GM18505 (cell line): Measurements from ENCODE around the gene FXYD6.
A peak's percentile ranks its signal among the peaks of the same experiment; 100 is the strongest.
"Not testable (repeated sequence)": the region's sequence is repeated elsewhere in the genome, so short reads cannot be mapped to it uniquely, and the experiment has no call there.

Experiments
- ATAC-seq: cut with Tn5 transposase; IDR thresholded peaks from one replicate; pipeline ENCODE4 v1.9.1; 2021; ENCODE audit not compliant: unreplicated experiment
- POLR2A ChIP-seq: IDR thresholded peaks from 4 replicates; pipeline ENCODE4 v1.6.1; 2011; ENCODE audit warnings: borderline replicate concordance; ENCODE audit not compliant: insufficient read depth, insufficient read length; ENCODE audit errors: extremely low read depth

The FXYD6 gene

DNA sequence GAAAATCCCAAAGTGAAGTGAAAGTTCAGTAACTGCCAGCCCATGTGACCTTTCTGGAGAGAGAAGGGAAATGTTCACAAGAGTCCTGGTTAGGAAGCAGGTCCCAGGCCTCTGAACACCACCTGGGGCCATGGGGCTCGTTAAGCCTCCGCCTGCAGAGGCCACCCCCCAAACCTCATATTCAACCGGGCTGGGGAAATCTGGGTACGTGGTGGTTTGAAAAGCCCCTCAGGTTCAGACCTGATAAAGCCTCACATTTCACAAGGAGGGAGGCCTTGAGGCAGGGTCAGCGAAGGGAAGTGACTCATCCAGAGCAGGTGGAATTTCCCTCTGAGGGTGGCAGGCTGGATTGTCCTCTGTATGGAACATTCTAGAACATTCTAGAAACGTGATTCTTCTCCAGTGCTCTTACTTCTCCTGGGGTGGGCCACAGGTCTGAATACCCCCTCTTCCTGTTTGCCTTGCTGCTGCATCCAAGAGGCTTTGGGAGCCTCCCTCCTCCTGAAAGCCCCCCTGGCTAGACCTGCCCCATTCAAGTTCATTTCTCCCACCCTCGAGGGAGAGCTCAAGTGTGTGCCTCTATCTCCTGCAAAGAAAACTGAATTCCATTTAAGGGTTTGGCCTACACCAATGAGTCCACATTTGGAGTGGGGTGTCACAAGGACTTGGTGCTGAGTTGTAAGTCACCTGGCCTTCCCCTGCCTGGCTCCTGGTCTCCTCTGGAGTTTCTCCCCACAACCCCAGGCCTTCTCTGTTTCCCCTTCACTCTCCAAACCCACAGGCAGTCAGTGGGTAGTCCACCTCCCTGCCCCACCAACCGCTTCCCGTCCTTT, 58.2 kb downstream of the FXYD6 start:
- TF ChIP-seq POLR2A = no peak
- no peak for ATAC-seq

DNA sequence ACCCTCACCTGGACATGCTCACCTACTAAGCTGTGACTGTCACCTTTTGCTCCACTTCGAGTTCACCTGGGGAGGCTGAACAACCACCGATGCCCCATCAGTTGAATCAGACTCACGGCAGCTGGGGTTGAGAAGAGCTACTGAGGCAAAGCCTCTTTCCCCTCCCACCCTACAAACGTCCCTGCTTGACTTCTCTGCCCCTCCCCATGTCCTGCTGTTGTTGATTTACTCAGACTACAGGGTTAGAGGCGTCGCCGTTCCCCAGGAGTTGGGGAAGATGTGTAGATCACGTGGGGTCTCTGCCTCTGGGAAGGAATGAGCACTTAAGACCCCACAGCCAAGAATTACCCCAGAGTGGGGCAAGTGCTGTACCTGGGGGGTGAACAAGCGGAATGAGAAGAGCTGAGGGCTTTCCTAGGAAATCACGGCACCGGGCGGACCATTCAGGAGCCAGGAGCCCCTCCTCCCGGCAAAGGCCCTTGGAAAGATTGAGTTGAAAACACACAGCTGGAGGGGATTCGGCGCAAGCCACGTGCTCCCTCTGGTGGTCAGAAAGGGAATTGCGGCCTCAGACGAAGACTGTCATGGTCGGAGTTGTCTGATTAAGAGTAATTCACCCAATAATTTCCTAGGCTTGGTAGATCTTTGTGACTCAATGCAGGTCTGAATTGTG, 59.0 kb downstream of the FXYD6 start:
- no peak for TF ChIP-seq POLR2A
- no peak for ATAC-seq

DNA sequence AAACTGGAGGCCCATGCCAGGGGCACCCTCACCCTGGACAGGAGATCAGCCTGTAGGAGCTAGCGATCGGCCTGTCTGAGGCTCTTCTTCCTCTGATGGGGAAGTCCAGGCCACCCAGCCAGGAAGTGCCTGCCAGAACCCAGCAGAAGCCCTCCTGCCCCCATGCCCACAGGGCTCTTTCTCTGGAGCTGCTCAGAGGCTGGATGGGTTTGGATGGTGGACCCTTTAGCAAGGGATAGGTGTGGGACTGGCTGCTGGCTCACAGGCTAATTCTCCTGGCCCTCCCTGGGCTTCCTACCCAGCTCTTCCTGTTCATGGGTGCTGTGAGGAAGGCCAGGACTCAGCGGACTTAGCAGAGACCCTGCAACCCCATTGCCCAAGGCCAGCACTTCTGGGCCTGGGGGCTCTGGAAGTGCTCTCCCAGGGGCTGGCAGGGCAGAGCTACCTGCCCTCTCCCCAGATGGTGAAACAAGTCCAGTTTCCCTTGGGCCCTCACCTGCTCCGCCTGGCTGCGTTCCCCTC, 59.6 kb downstream of the FXYD6 start:
- peak; percentile 52 for TF ChIP-seq POLR2A
- ATAC-seq = no peak

DNA sequence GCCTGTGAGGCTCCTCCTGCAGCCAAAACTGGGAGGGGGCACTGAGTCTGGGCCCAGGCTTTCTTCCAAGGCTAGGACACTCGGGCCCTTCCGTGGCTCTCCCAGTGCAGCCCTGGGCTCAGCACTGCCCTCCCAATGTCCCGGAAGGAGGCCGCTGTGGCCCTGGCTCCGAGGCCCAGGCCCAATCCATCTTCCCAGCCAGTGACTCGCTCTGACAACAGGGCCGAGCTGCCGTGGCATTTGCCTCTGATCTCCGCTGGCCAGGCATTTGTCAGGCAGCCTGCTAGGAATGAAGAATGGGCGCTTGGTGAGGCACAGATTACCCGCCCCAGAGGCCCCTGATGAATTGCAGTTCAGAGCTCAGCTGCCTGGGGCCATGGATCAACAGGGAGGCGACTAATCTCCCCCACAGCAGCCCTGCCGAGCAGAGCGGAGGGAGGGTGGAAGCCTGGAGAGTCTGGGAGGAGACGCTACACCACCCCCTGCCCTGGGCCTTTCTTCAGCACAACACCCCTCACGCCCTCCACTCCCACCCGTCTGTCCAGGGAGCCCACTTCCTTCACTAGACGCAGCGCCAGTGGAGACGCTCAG, 60.2 kb downstream of the FXYD6 start:
- ATAC-seq = no peak
- TF ChIP-seq POLR2A = no peak

DNA sequence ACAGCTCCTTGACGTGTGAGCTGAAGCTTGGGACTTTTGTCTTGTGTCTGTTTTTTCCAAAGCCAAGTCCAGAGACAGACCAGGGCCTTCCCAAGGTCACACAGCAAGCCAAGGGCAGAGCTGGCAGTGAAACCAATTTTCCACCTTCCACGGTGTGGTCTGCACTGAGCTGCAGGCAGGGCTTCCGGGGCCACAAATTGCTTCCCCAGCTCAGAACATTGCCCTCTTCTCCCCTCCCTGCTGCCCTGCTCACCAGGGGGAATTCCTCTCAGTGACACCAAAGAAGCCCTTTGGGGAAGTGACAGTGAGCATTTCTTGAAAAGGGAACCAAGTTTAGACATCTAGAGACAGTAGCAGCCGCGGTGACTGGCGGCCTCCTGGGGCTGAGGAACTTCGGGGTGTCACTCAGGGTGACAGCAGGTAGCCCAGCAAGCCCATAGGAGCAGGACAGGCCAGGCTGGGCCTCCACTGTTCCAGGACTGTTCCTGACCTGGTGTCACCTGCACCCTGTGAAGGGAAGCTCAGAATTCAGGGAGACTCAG, 61.1 kb downstream of the FXYD6 start:
- peak; percentile 64 for ATAC-seq
- peak; percentile 73 for TF ChIP-seq POLR2A

- peak; percentile 32 for ATAC-seq
- no peak for TF ChIP-seq POLR2A
Observed at GRCh38 chr11:117814766-117815261, 61.6 kb downstream of the FXYD6 start.

GRCh38 chr11:117814204-117814765, 62.2 kb downstream of the FXYD6 start:
- no peak for TF ChIP-seq POLR2A
- no peak for ATAC-seq

GRCh38 chr11:117810056-117810451, 66.4 kb downstream of the FXYD6 start:
- ATAC-seq = not testable (repeated sequence)

GRCh38 chr11:117809236-117810055, 67.0 kb downstream of the FXYD6 start:
- TF ChIP-seq POLR2A = no peak
- no peak for ATAC-seq

DNA sequence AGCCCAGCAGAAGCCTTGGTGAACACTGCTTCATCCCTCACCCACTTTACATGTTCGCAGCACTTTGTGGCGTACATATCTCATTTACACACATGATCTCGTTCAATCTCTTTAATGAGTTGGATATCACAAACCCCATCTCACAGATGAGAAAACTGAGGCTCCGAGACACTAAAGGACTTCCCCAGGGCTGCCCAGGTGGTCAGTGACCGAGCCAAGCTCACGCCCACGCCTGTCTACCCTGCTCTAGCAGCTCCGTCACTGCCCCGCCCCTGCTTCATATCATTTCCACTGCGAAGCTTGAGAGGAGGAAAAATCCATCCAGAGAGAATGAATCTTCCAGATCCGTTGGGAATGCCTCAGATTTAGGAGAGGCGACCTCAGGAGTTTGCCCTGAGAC, 67.7 kb downstream of the FXYD6 start:
- no peak for ATAC-seq
- no peak for TF ChIP-seq POLR2A

DNA sequence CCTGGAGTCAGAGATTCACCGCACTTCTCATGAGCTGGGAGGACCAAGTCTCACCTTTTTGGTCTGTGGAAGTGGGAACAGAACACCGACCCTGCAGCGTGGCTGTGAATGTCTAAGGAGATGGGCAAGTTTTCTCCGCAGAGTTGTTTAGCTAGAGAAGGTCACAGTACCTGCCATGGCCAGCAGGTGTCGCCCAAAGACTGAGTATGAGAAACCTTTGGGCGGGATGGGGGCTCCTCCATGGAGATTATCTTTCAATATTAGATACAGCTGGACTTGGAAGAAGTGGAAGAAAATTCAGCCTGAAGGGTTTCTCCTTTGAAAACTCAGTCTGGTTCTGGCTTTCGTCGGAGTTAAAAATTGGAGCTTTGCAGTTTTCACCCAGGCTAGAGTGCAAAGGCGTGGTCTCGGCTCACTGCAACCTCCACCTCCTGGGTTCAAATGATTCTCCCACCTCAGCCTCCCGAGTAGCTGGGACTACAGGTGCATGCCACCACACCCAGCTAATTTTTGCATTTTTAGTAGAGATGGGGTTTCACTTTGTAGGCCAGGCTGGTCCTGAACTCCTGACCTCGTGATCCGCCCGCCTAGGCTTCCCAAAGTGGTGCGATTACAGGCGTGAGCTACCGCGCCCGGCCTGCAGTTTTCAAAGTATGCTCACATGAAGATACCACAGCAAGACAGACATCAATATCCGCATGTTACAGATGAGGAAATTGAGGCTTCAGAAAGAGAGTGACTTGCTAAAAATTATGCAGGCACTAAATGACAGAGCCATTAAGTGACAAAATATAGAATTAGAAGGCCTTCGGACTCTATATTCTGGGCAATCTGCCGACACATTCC, 68.8 kb downstream of the FXYD6 start:
- no peak for ATAC-seq

More for the DNA sequence above, 68.8 kb downstream of the FXYD6 start:
- TF ChIP-seq POLR2A = no peak
